Stimulated activated CD4-positive, alpha-beta T cell treated with anti-CD3 and anti-CD28 coated beads, Interleukin-15, amount 100 ng/mL, for 1 hour (primary cell): ENCODE results near the gene HCRTR1.

Experiments
- DNase-seq, 2 donors: peaks; one replicate each; pipeline ENCODE4 v3.0.0-alpha.2; 2020; ENCODE audit warnings: low read depth in 1 of 2, low spot score in 1 of 2

The HCRTR1 gene

GRCh38 chr1:31617218-31617915 is at the start of gene HCRTR1:
TSS of gene HCRTR1 (plus strand) at chr1:31617689. CDS start at chr1:31619193, 1,504 bp downstream.
- DNase-seq, result no peak

- no peak for DNase-seq
Observed at GRCh38 chr1:31567956-31568570, 49.4 kb upstream of the HCRTR1 start.

GRCh38 chr1:31568895-31569595 is 48.4 kb upstream of the HCRTR1 start:
- no peak for DNase-seq

DNA sequence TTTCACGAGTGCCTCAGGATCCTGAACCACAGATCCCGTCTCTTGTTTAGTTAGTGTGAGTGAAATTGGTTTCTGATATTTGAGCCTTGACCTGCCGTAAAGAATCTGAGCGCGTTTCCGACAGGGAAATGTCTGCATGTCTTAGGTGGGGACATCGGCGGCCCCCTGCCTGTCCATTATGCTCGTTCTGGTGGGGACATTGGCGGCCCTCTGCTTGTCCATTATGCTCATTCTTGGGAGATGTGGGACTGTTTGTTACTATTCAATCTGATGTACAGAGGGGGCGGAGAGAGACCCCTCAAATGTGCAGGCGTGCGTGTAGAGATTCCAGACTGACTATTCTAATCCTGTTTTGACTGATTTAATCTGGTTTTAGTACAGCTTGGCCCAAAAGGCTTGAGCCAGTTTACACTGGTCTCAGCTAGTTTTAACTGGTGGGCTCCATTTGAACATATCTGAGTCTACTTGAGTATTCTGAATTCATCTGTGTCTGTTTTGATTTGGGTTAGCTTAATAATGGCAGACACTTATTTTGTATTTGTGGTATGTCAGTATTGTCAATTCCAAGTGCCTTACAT is 47.8 kb upstream of the HCRTR1 start:
- no peak for DNase-seq

DNA sequence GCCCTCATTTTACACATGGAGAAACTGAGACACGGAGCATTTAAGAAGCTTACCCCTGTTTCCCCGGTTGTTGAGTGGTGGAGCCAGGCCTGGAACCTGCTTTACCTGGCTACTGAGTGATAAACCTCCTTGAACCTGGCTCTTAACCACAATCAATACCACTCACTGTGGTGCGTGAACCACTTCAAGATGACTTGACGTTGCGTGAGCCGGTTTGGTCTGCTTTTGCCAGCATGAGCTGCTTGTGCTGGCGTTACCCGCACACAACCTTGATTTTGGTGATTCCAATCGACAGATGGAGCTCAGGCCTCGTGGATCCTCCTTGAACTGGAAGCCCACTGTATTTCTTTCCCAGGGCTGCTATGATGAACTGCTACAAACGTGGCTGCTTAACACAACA is 47.3 kb upstream of the HCRTR1 start:
- no peak for DNase-seq

DNA sequence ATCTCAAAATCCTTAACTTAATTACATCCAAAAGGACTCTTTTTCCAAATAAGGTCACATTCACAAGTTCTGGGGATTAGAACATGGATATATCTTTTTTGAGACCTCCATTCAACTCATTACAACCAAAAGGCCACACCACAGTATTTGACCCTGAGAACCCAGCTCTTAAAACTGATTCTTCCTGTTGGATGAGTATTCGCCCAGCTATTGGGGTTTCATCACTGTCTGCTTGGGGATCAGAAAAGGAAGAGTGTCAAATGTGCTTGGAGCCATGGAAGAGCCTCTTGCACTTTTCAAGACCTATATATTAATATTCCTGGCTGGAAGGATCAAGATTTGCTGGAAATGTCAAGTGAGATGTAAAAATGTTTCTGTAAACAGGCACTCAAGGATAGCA is 46.6 kb upstream of the HCRTR1 start:
- DNase-seq, result no peak

- no peak for DNase-seq
Observed at GRCh38 chr1:31571340-31572295, 45.9 kb upstream of the HCRTR1 start.

GRCh38 chr1:31572323-31573104 is 45.0 kb upstream of the HCRTR1 start:
- no peak for DNase-seq

GRCh38 chr1:31573261-31573660 is 44.2 kb upstream of the HCRTR1 start:
- no peak for DNase-seq

GRCh38 chr1:31574749-31575368 is 42.6 kb upstream of the HCRTR1 start:
- no peak for DNase-seq

DNA sequence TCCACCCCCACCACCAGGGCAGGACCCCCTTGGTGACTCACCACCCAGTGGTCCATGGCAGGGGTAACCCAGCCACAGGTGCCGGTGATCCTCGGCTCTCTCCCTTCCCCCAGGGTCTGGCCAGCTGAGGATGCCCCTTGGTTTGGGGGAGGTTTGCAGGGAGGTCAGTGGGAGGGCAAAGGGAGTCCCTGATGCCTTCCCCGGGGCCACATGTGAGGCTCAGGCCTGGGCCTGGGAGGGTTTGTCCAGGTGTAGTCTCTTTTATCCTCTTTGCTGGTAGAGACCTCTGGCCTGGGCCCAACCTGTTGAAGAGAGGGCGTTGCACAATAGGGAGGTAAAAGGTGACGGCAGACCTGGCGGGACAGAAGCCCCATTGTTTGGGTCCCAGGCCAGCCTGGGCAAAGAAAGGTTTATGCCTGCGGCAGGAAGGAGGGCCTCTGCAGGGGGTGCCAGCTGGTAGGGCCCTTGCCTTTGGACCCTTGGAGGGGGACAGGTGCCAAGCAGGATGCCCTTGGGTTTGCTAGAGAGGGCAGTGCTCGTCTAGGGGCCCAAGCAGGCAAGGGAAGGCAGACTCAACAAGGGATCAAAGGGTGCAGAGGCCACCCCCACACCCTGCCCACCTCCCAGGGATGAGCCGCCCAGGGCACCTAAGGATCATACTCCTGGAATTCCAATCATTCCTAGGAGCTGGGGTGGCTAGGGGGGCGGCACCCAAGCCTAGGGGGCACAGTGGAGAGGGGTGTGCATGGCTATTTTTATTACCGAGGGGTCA is 41.9 kb upstream of the HCRTR1 start:
- no peak for DNase-seq

DNA sequence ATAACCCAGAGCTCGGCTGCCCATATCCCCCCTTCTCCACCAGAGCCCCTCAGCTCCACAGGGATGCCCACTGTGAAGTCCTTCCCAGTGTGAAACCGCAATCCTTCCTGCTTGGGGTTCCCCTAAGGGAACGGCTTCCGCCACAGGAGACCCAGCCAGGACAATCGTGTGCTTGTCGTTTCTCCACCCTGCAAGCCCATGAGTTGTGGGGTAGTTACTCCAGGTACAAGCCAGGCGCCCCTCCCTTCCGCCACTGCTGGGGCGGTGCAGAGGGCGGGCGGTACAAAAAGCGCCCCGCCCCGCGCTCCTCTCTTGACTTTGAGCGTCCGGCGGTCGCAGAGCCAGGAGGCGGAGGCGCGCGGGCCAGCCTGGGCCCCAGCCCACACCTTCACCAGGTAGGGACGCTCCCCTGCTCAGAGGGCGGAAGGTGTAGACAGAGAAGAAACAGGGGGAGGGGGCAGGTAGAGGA is 41.3 kb upstream of the HCRTR1 start, which contains the start of gene TINAGL1:
TINAGL1 (plus strand) TSS at position 315 of the 469 bp plus-strand sequence. CDS start 634 bp downstream, outside the sequence.
- no peak for DNase-seq

DNA sequence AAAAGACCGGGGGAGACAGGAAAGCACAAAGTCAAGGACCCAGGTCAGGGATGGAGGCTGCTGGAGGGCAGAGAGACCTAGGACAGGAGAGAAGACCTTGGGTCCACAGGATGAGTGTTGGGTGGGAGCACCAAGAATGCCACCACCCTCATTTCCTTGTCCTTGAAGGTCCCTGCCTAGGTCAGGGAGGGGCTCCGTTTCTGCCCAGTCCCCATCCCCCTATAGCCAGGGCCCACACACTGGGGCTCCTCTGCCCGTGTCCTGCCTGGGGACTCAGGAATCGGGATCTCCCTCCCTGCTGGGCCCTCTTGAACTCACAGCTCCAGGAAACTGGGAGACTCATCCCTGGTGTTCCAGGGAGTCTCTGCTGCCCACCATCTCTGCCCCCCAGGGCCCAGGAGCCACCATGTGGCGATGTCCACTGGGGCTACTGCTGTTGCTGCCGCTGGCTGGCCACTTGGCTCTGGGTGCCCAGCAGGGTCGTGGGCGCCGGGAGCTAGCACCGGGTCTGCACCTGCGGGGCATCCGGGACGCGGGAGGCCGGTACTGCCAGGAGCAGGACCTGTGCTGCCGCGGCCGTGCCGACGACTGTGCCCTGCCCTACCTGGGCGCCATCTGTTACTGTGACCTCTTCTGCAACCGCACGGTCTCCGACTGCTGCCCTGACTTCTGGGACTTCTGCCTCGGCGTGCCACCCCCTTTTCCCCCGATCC is 40.6 kb upstream of the HCRTR1 start:
- DNase-seq, result no peak

DNA sequence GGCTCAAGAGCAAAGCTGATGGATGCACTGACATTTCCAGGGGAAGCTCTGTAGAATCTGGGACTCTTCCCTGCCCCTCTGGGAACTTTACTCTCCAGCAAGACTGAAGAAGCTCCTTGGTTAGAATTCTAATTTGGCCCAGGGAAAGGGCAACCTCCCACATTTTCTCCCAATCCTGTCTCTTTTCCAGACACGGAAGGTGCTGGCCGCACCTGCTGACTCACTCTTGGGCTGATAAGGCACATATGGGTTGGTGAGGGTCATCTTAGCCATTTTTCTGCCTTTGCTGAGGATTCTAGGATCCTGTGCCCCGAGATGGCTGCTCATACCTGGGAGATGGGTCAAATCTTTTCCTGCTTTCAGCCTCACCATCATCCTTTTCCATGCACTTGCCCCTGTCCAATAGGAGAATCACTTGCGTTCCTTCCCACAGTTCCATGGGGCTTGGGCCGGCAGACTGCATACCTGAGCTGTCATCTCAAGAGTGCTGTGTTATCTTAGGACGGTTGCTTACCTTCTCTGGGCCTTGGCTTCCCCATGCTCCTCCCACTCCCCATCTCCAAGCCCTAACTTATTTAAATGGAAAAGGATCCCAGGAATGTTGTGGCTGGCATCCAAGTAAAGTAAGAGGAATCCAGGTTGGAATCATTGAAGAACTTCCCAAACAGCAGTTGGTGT is 39.8 kb upstream of the HCRTR1 start:
- no peak for DNase-seq

DNA sequence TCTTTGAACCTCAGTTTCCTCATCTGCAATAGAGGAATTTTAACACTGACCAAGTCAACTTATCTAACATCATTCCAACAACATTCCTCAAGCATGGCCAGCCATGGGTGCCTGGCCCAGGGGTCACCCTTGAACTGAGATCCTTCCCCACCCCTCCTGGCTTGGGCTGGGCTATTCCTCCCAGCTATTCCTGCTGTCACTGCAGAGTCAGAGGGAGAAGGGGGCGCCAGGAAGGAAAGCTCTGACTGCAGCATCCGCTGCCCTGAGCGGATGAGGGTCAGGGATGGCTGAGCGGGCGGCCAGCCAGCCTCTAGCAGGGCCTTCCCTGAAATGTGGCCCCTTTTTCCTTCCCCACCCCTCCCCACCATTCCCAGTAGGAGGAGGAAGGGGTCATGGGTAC is 38.1 kb upstream of the HCRTR1 start:
- no peak for DNase-seq

- no peak for DNase-seq
Observed at GRCh38 chr1:31580513-31580870, 37.0 kb upstream of the HCRTR1 start.

- no peak for DNase-seq
Observed at GRCh38 chr1:31580891-31581603, 36.4 kb upstream of the HCRTR1 start.
